ENCODE measurements around the gene RUVBL2.

GRCh38 chr19:48989701-48990291 is 3.9 kb upstream of the RUVBL2 start:
- TF ChIP-seq GATA1 (IDR thresholded peaks at IDR 0.05; ENCODE audit: low read depth, low read length) = no peak
- no peak for TF ChIP-seq POLR2A (IDR thresholded peaks at IDR 0.05; ENCODE audit: low read length)

All from erythroblast (primary cell).